GM12878 (cell line): ENCODE data around the gene HYOU1. TPM values are rescaled to one million over a fixed set of nuclear protein-coding genes. Genes with fewer than 3 reads are reported as not detected.

ENCODE experiments used
- ATAC-seq: fragments of 200-7000 bp; cut with Tn5 transposase; 3 replicates; pipeline ENCODE4 v1.9.1; 2020; ENCODE audit warnings: mild to moderate bottlenecking, moderate library complexity
- BruUV-seq: library from RNA; stranded (reverse); fragments of 400-500 nt; replicated peaks from 2 replicates; lab custom pipeline; 2021; lab: Mats Ljungman, UMichigan
- CTCF ChIA-PET: fragments of 300-600 bp; sonication (Branson Sonifier 250); formaldehyde crosslinking; extraction: SDS; loops from one replicate; lab custom pipeline; 2021; ENCODE audit warnings: inconsistent platforms; lab: Yijun Ruan, JAX
- POLR2A ChIA-PET: fragments of 350-600 bp; formaldehyde crosslinking; extraction: SDS; loops from one replicate; lab custom pipeline; 2021; ENCODE audit warnings: inconsistent platforms; lab: Charles Lee
- RAD21 ChIA-PET: fragments of 300-600 bp; sonication (Branson Sonifier 250); formaldehyde crosslinking; loops from one replicate; lab custom pipeline; 2023; ENCODE audit warnings: antibody characterized with exemption; ENCODE audit not compliant: unreplicated experiment; lab: Charles Lee
- SMC1A ChIA-PET: fragments of 300-600 bp; sonication (Branson Sonifier 250); formaldehyde crosslinking; loops from one replicate; lab custom pipeline; 2023; ENCODE audit not compliant: unreplicated experiment, uncharacterized antibody; lab: Charles Lee
- DNase-seq: peaks from one replicate; pipeline ENCODE4 v3.0.0-alpha.2; 2011; ENCODE audit warnings: low read depth, low spot score
- FAIRE-seq: peaks from 3 replicates; lab custom pipeline; 2011; peaks lifted over from hg19 to GRCh38; lab: Jason Lieb, UNC
- H2AFZ ChIP-seq: 2 replicates; pipeline ENCODE4 v1.6.0; 2011; ENCODE audit warnings: low read depth, low read length, control low read depth; ENCODE audit not compliant: control insufficient read depth
- H3K27ac ChIP-seq: 2 replicates; pipeline ENCODE4 v1.5.1; 2011; ENCODE audit warnings: control low read depth; ENCODE audit not compliant: control insufficient read depth, insufficient read depth
- H3K27me3 ChIP-seq, 2 experiments: replicated peaks in 1 of 2; 2 replicates each; pipeline versions ENCODE4 v1.6.0 to v1.6.1; 2011; ENCODE audit warnings: low read length in 1 of 2; ENCODE audit not compliant: control insufficient read depth in 2 of 2, insufficient read depth in 2 of 2
- H3K36me3 ChIP-seq, 2 experiments: 2 replicates each; pipeline ENCODE4 v1.5.1; 2011; ENCODE audit warnings: low read length in 1 of 2; ENCODE audit not compliant: control insufficient read depth in 2 of 2, insufficient read depth in 2 of 2
- H3K4me1 ChIP-seq: 2 replicates; pipeline ENCODE4 v1.6.1; 2011; ENCODE audit warnings: mild to moderate bottlenecking, low read length, moderate library complexity, mixed read lengths; ENCODE audit not compliant: control insufficient read depth, insufficient read depth
- H3K4me2 ChIP-seq: 2 replicates; pipeline ENCODE4 v1.6.0; 2011; ENCODE audit warnings: control low read depth; ENCODE audit not compliant: control insufficient read depth, insufficient read depth
- H3K4me3 ChIP-seq: fragments of 200-600 bp; sonication (generic); 2 replicates; pipeline ENCODE4 v1.5.1; 2016
- H3K79me2 ChIP-seq: 2 replicates; pipeline ENCODE4 v1.6.0; 2011; ENCODE audit warnings: low read length; ENCODE audit not compliant: control insufficient read depth, insufficient read depth
- H3K9ac ChIP-seq: 2 replicates; pipeline ENCODE4 v1.8.0; 2011; ENCODE audit warnings: low read length, control low read depth, mixed read lengths; ENCODE audit not compliant: control insufficient read depth, insufficient read depth
- H3K9me3 ChIP-seq: replicated peaks from 3 replicates; pipeline ENCODE4 v1.5.1; 2011; ENCODE audit warnings: mild to moderate bottlenecking, low read length; ENCODE audit not compliant: control insufficient read depth, insufficient read depth
- H4K20me1 ChIP-seq: 2 replicates; pipeline ENCODE4 v1.6.0; 2011; ENCODE audit not compliant: control insufficient read depth, insufficient read depth
- POLR2A ChIP-seq: IDR thresholded peaks from 2 replicates; pipeline ENCODE4 v1.6.1; 2011; ENCODE audit warnings: low read depth, mild to moderate bottlenecking, low read length
- POLR2AphosphoS2 ChIP-seq: IDR thresholded peaks from 2 replicates; pipeline ENCODE4 v1.6.1; 2011; ENCODE audit warnings: low read depth, mild to moderate bottlenecking, low read length, improper control_type of control experiment, moderate library complexity
- POLR2AphosphoS5 ChIP-seq: IDR thresholded peaks from 2 replicates; pipeline ENCODE4 v1.6.1; 2011; ENCODE audit warnings: mild to moderate bottlenecking, low read length, inconsistent platforms
- SMAD5 ChIP-seq: IDR thresholded peaks from 2 replicates; pipeline ENCODE4 v1.6.1; 2016; ENCODE audit warnings: antibody characterized with exemption, low read depth
- WGBS: methylation state at CpG from one replicate; pipeline ENCODE4 v1.1.6; 2016; ENCODE audit warnings: low lambda C conversion rate; ENCODE audit not compliant: insufficient replicate concordance, insufficient coverage; ENCODE audit errors: missing lambda C conversion rate; 5-methylcytosine and 5-hydroxymethylcytosine counted together
- in situ Hi-C: fragments of 300-500 bp; cut with MboI; formaldehyde crosslinking; loops from 9 replicates; pipeline ENCODE4 v1.14.3; 2018; ENCODE audit warnings: mixed read lengths
- intact Hi-C: fragments of 100-400 bp; cut with micrococcal nuclease; formaldehyde crosslinking; loops from one replicate; pipeline ENCODE4 v1.14.2; 2022; ENCODE audit not compliant: unreplicated experiment
- polyA plus RNA-seq, 11 experiments: library from polyadenylated mRNA; depleted of rRNA in 4 of 11; unstranded in 6 of 11; stranded (reverse) in 5 of 11; fragments of >200 nt; fragmentation: Nextera tagmentation in 4 of 11; fragmentation: Illumina TruSeq in 1 of 11; extraction: Ambion mirVana in 4 of 11; extraction: Trizol in 1 of 11; gene quantifications; 1 replicate in 1 of 11; 2 replicates in 10 of 11; pipeline versions ENCODE4 v1.2.1 to v1.2.3, GENCODE V29; 2011 to 2016; ENCODE audit warnings: inconsistent platforms in 2 of 11, missing spikeins in 2 of 11, low read depth in 1 of 11
- total RNA-seq, 4 experiments: library from RNA; depleted of rRNA in 3 of 4; stranded (reverse); fragments of >200 nt in 3 of 4; fragmentation: Illumina TruSeq in 1 of 4; extraction: Trizol in 1 of 4; gene quantifications; 2 replicates each; pipeline versions ENCODE4 v1.2.1 to v1.2.3, GENCODE V29; 2013 to 2021
- TF ChIP-seq, protein P1 (sequence below): IDR thresholded peaks from 2 replicates; pipeline ENCODE4 v1.6.1; 2012; ENCODE audit warnings: low read depth, low read length, improper control_type of control experiment

HYOU1 gene
- total and polyA plus RNA-seq, 10 of the 15 experiments (the other 5 are each of a cell fraction or from before 2014, with no cell fraction given) = 15.4 to 157 (median 109) TPM

DNA sequence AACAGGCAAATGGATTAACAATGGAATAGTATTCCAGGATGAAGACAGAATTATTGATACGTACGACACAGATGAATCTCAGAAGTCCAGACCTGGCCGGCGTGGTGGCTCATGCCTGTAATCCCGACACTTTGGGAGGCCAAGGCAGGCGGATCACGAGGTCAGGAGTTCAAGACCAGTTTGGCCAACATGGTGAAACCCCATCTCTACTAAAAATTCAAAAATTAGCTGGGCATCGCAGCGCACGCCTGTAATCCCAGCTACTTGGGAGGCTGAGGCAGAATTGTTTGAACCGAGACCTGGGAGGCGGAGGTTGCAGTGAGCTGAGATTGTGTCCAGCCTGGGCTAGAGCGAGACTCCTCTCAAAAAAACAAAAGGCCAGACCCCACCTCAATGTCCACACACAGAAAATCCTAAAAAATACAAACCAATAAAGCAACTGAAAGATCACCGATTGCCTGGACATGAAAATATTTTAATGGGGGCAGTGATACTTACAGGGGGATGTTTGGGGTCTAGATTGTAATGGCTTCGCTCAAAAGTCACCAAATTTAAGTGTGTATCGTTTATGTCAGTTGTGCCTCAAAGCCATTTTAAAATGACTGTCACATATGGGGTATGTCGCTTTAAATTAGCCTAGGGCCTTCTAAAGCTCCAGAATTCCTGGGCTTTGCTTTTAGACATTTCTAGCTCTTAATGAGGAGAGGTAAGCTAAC lies 42.6 kb downstream of the HYOU1 start:
- FAIRE-seq (no peak), DNase-seq (no peak), ATAC-seq (no peak)
- H3K4me1 ChIP-seq = no peaks in the 10 kb centered on the region; the same call in 1 of the 2 replicates
- no peak overlapping the region for H3K9ac ChIP-seq
- H3K27ac ChIP-seq = no peak overlapping the region
- RAD21 ChIA-PET = interaction anchor here (1.0 to 1.4 kb wide), 3 partner anchors 10 to 322 kb away, joined by 3 read pairs; no protein-coding TSS in a partner anchor
- in situ Hi-C loops (no loop called here), intact Hi-C loops (loop anchor here (1.0 kb wide), 1 partner anchor 14 kb away; no protein-coding TSS in a partner anchor)
- peaks cover 39% of the 10 kb centered on the region for H3K79me2 ChIP-seq
- no peaks in the 10 kb centered on the region; the same call in 2 of the 3 replicates for H3K9me3 ChIP-seq
- no peak overlapping the region for H2AFZ ChIP-seq
- H4K20me1 ChIP-seq = no peaks in the 10 kb centered on the region
- TF ChIP-seq POLR2A = peak; percentile 45; the same call in 1 of the 2 replicates
- peak; percentile 80 for TF ChIP-seq POLR2AphosphoS2
- TF ChIP-seq, protein P1, sequence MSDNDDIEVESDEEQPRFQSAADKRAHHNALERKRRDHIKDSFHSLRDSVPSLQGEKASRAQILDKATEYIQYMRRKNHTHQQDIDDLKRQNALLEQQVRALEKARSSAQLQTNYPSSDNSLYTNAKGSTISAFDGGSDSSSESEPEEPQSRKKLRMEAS = no peak
- TF ChIP-seq POLR2AphosphoS5 = peak; percentile 62
- TF ChIP-seq SMAD5 = 0 out of 2 replicates have a peak, but pooled peaks have one; percentile 16
- no peaks in the 10 kb centered on the region for H3K27me3 ChIP-seq
- H3K4me3 ChIP-seq = no peak overlapping the region
- H3K36me3 ChIP-seq = peaks cover 17 to 24% of the 10 kb centered on the region in 2 experiments
- no TSS peak for BruUV-seq
- CTCF ChIA-PET = interaction anchor here (0.6 to 2.5 kb wide), 5 partner anchors 12 to 352 kb away, joined by 3 to 8 read pairs (median 3); no protein-coding TSS in a partner anchor
- POLR2A ChIA-PET = interaction anchor here (0.6 to 1.8 kb wide), 4 partner anchors 12 to 71 kb away, joined by 3 to 9 read pairs (median 4); no protein-coding TSS in a partner anchor
- no peak overlapping the region for H3K4me2 ChIP-seq
- SMC1A ChIA-PET = interaction anchor here (6.4 kb wide), 1 partner anchor 15 kb away, joined by 40 read pairs; the partner anchor contains the start of gene SLC37A4
- WGBS = 97% methylated on average over 17 of the region's 17 CpGs
